Endothelial cell (in vitro differentiated cells): Measurements from ENCODE around the gene PDGFRB. TPM values are rescaled to one million over a fixed set of nuclear protein-coding genes. Genes with fewer than 3 reads are reported as not detected.
A peak's percentile ranks its signal among the peaks of the same experiment; 100 is the strongest.

Experiments
- DNase-seq: peaks from one replicate; pipeline ENCODE4 v3.0.0; 2021; ENCODE audit warnings: low spot score
- H3K27ac Mint-ChIP-seq: one replicate; pipeline ENCODE4 v1.8.0; 2021; ENCODE audit warnings: mixed read lengths, inconsistent platforms; ENCODE audit not compliant: unreplicated experiment
- H3K27me3 Mint-ChIP-seq: one replicate; pipeline ENCODE4 v1.8.0; 2021; ENCODE audit warnings: mild to moderate bottlenecking, moderate library complexity, mixed read lengths, inconsistent platforms; ENCODE audit not compliant: unreplicated experiment
- H3K36me3 Mint-ChIP-seq: one replicate; pipeline ENCODE4 v1.8.0; 2021; ENCODE audit warnings: mild to moderate bottlenecking, low read depth, mixed read lengths, inconsistent platforms; ENCODE audit not compliant: unreplicated experiment
- H3K4me1 Mint-ChIP-seq: one replicate; pipeline ENCODE4 v1.8.0; 2021; ENCODE audit warnings: mild to moderate bottlenecking, mixed read lengths, inconsistent platforms; ENCODE audit not compliant: unreplicated experiment
- H3K4me3 Mint-ChIP-seq: one replicate; pipeline ENCODE4 v1.8.0; 2021; ENCODE audit warnings: mild to moderate bottlenecking, mixed read lengths, inconsistent platforms; ENCODE audit not compliant: unreplicated experiment
- H3K9me3 Mint-ChIP-seq: one replicate; pipeline ENCODE4 v1.8.0; 2021; ENCODE audit warnings: mixed read lengths, inconsistent platforms; ENCODE audit not compliant: unreplicated experiment
- CTCF ChIP-seq: fragments of 200-600 bp; sonication (generic); IDR thresholded peaks from one replicate; pipeline ENCODE4 v1.5.0; 2021; ENCODE audit warnings: antibody characterized with exemption; ENCODE audit not compliant: unreplicated experiment
- total RNA-seq: library from RNA; stranded (reverse); fragmentation: NEBNext Ultra II Directional; extraction: Animal tissue kit (Norgen Biotek cat#: 25700); gene quantifications from one replicate; pipeline ENCODE4 v1.2.1, GENCODE V29; 2021; ENCODE audit not compliant: unreplicated experiment

Gene PDGFRB
- total RNA-seq, 1 donor from 2014 or later, result 23.7 TPM

- no peak for TF ChIP-seq CTCF
- peak overlapping the region; percentile 38 for H3K27ac Mint-ChIP-seq
- DNase-seq, result no peak
Observed at GRCh38 chr5:150141544-150142184, 14.0 kb downstream of the PDGFRB start.

GRCh38 chr5:150140830-150141229 is 14.8 kb downstream of the PDGFRB start:
- Mint-ChIP-seq H3K27ac (peak overlapping the region; percentile 86), H3K36me3 (peaks cover 14% of the 10 kb centered on the region), H3K27me3 (peaks cover 21% of the 10 kb centered on the region), H3K9me3 (no peaks in the 10 kb centered on the region), H3K4me3 (peak overlapping the region; percentile 47), H3K4me1 (peaks cover 73% of the 10 kb centered on the region)
- no peak for TF ChIP-seq CTCF
- DNase-seq, result no peak

More at GRCh38 chr5:150141544-150142184, 14.0 kb downstream of the PDGFRB start:
- peaks cover 64% of the 10 kb centered on the region for H3K4me1 Mint-ChIP-seq
- H3K9me3 Mint-ChIP-seq, result no peaks in the 10 kb centered on the region
- no peak overlapping the region for H3K4me3 Mint-ChIP-seq
- H3K27me3 Mint-ChIP-seq, result peaks cover 23% of the 10 kb centered on the region
- peaks cover 14% of the 10 kb centered on the region for H3K36me3 Mint-ChIP-seq

- Mint-ChIP-seq H3K9me3 (no peaks in the 10 kb centered on the region), H3K27ac (peak overlapping the region; percentile 24), H3K4me1 (peaks cover 81% of the 10 kb centered on the region), H3K4me3 (no peak overlapping the region), H3K36me3 (peaks cover 10% of the 10 kb centered on the region), H3K27me3 (peaks cover 21% of the 10 kb centered on the region)
- TF ChIP-seq CTCF, result no peak
- no peak for DNase-seq
Observed at GRCh38 chr5:150139334-150139733, 16.3 kb downstream of the PDGFRB start.

- Mint-ChIP-seq H3K27me3 (peaks cover 21% of the 10 kb centered on the region), H3K9me3 (no peaks in the 10 kb centered on the region), H3K4me1 (peaks cover 81% of the 10 kb centered on the region), H3K27ac (peak overlapping the region; percentile 54), H3K36me3 (peaks cover 16% of the 10 kb centered on the region), H3K4me3 (no peak overlapping the region)
- DNase-seq, result peak; percentile 67
- TF ChIP-seq CTCF, result no peak
Observed at GRCh38 chr5:150138551-150139265, 16.9 kb downstream of the PDGFRB start.

GRCh38 chr5:150137997-150138396 is 17.6 kb downstream of the PDGFRB start:
- no peak for DNase-seq
- peaks cover 22% of the 10 kb centered on the region for H3K27me3 Mint-ChIP-seq
- no peak for TF ChIP-seq CTCF
- peaks cover 16% of the 10 kb centered on the region for H3K36me3 Mint-ChIP-seq
- no peaks in the 10 kb centered on the region for H3K9me3 Mint-ChIP-seq
- peak overlapping the region; percentile 24 for H3K4me3 Mint-ChIP-seq
- peak overlapping the region; percentile 89 for H3K27ac Mint-ChIP-seq
- peaks cover 80% of the 10 kb centered on the region for H3K4me1 Mint-ChIP-seq
